Peyer's patch (tissue), 4 donors: ENCODE results near the gene HDAC4.

Experiments used
- POLR2A ChIP-seq, 2 donors: fragments of 450-650 bp; IDR thresholded peaks; one replicate each; pipeline ENCODE4 v1.5.1; 2017; ENCODE audit warnings: antibody characterized with exemption in 2 of 2, mild to moderate bottlenecking in 2 of 2, moderate library complexity in 2 of 2
- TF ChIP-seq, protein P1 (sequence below), 6 experiments: fragments of 450-650 bp in 4 of 6; fragments of 200-600 bp in 2 of 6; sonication (generic) in 1 of 6; IDR thresholded peaks; one replicate each; pipeline ENCODE4 v1.5.1; 2017 to 2019; ENCODE audit warnings: antibody characterized with exemption in 6 of 6, mild to moderate bottlenecking in 3 of 6, moderate library complexity in 1 of 6

DNA sequence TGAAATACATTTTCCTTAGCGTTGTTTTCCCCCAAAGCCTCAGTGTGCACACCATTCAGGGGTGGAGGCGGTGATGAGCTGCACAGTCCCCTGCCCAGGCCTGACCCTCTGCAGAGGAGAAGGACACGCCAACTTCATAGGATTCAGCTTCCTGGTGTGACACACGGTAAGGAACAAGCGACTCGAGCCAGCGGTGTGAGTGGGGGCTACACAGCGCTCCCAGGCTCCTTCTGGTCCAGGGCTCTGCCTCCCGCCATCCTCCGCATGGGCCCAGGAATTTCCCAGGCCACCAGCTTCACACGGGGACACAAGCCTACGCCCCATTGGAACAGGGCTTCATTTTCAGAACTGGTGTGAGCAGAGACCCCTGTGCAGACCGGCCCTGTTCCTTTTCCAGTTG, 272.1 kb downstream of the HDAC4 start:
- TF ChIP-seq, protein P1, sequence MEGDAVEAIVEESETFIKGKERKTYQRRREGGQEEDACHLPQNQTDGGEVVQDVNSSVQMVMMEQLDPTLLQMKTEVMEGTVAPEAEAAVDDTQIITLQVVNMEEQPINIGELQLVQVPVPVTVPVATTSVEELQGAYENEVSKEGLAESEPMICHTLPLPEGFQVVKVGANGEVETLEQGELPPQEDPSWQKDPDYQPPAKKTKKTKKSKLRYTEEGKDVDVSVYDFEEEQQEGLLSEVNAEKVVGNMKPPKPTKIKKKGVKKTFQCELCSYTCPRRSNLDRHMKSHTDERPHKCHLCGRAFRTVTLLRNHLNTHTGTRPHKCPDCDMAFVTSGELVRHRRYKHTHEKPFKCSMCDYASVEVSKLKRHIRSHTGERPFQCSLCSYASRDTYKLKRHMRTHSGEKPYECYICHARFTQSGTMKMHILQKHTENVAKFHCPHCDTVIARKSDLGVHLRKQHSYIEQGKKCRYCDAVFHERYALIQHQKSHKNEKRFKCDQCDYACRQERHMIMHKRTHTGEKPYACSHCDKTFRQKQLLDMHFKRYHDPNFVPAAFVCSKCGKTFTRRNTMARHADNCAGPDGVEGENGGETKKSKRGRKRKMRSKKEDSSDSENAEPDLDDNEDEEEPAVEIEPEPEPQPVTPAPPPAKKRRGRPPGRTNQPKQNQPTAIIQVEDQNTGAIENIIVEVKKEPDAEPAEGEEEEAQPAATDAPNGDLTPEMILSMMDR (IDR thresholded peaks at IDR 0.05): no peak
- TF ChIP-seq POLR2A (IDR thresholded peaks at IDR 0.05): no peak
